K562 (cell line): ENCODE results near the gene TTC23L. TPM values are rescaled to one million over a fixed set of nuclear protein-coding genes. Genes with fewer than 3 reads are reported as not detected.

Experiments used
- GATAD2B ChIP-seq: fragments of 450-650 bp; IDR thresholded peaks from 2 replicates; pipeline ENCODE4 v1.6.1; 2017; ENCODE audit warnings: mild to moderate bottlenecking, borderline replicate concordance
- HMBOX1 ChIP-seq: sonication (generic); IDR thresholded peaks from 2 replicates; pipeline ENCODE4 v1.6.1; 2016
- MEIS2 ChIP-seq: fragments of 450-650 bp; IDR thresholded peaks from 2 replicates; pipeline ENCODE4 v1.6.1; 2014; ENCODE audit warnings: mild to moderate bottlenecking; ENCODE audit not compliant: partially characterized antibody
- STAT6 ChIP-seq: sonication (generic); formaldehyde crosslinking; IDR thresholded peaks from 2 replicates; pipeline ENCODE4 v1.8.1; 2023; ENCODE audit warnings: mild to moderate bottlenecking, missing genetic modification reagents
- polyA plus RNA-seq, 8 experiments: library from polyadenylated mRNA; depleted of rRNA in 4 of 8; stranded (reverse) in 5 of 8; unstranded in 3 of 8; fragments of >200 nt; fragmentation: Nextera tagmentation in 2 of 8; fragmentation: Illumina TruSeq in 1 of 8; extraction: Ambion mirVana in 2 of 8; extraction: Trizol in 1 of 8; gene quantifications; 2 replicates each; pipeline versions ENCODE4 v1.2.1 to v1.2.3, GENCODE V29; 2011 to 2014; ENCODE audit warnings: inconsistent platforms in 1 of 8, missing spikeins in 1 of 8
- total RNA-seq, 7 experiments: library from RNA; depleted of rRNA in 6 of 7; stranded (reverse); fragments of >200 nt in 6 of 7; fragmentation: Illumina TruSeq in 2 of 7; extraction: Trizol in 2 of 7; gene quantifications; 2 replicates each; pipeline versions ENCODE4 v1.2.1 to v1.2.3, GENCODE V29; 2011 to 2021; ENCODE audit warnings: low replicate concordance in 1 of 7
- TF ChIP-seq, protein P1 (sequence below): fragments of 200-800 bp; sonication (Bioruptor generic); IDR thresholded peaks from 2 replicates; pipeline ENCODE4 v1.6.1; 2017; ENCODE audit warnings: missing genetic modification characterization, missing compliant biosample characterization

The TTC23L gene
- total and polyA plus RNA-seq, 9 of the 15 experiments (the other 6 are each of a cell fraction or from before 2014, with no cell fraction given) = 0.03 to 0.32 (median 0.14) TPM; not detected in 2

- TF ChIP-seq STAT6 (CRISPR knock-in tag) (no peak), GATAD2B (no peak), MEIS2 (peak; percentile 8), HMBOX1 (peak; percentile 67; the same call in 1 of the 2 replicates)
- TF ChIP-seq, protein P1, sequence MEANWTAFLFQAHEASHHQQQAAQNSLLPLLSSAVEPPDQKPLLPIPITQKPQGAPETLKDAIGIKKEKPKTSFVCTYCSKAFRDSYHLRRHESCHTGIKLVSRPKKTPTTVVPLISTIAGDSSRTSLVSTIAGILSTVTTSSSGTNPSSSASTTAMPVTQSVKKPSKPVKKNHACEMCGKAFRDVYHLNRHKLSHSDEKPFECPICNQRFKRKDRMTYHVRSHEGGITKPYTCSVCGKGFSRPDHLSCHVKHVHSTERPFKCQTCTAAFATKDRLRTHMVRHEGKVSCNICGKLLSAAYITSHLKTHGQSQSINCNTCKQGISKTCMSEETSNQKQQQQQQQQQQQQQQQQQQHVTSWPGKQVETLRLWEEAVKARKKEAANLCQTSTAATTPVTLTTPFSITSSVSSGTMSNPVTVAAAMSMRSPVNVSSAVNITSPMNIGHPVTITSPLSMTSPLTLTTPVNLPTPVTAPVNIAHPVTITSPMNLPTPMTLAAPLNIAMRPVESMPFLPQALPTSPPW (CRISPR knock-in tag) = no peak
Observed at GRCh38 chr5:34813509-34813908, 25.5 kb upstream of the TTC23L start (continued).
